Stimulated activated CD8-positive, alpha-beta memory T cell treated with anti-CD3 and anti-CD28 coated beads, Interleukin-7, amount 100 ng/mL, for 24 hours (primary cell): Measurements from ENCODE around the gene GLIS1.

Experiments
- DNase-seq: peaks from one replicate; pipeline ENCODE4 v3.0.0-alpha.2; 2020; ENCODE audit warnings: low read depth

GLIS1 gene

DNA sequence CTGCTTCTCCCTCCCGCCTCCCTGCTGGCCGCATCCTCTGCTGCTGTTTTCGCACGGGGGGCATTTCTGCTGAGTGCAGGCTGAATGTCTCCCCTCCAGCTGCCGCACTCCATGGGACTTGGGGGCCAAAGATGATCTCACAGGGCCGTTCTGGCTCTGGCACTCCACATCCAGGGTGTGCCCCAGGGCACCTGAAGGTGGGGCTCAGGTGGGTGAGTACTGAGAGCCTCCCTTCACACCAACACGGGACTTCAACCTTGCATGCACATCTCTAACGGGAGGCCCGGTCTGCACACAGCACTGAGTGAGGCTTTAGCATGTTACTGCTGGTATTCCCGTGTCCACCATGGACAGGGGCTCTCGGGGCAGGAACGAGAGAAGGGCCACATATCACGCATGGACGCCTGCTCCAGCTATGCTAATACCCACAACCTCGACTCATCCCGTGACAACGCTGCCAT, 190.9 kb downstream of the GLIS1 start:
- DNase-seq = no peak

DNA sequence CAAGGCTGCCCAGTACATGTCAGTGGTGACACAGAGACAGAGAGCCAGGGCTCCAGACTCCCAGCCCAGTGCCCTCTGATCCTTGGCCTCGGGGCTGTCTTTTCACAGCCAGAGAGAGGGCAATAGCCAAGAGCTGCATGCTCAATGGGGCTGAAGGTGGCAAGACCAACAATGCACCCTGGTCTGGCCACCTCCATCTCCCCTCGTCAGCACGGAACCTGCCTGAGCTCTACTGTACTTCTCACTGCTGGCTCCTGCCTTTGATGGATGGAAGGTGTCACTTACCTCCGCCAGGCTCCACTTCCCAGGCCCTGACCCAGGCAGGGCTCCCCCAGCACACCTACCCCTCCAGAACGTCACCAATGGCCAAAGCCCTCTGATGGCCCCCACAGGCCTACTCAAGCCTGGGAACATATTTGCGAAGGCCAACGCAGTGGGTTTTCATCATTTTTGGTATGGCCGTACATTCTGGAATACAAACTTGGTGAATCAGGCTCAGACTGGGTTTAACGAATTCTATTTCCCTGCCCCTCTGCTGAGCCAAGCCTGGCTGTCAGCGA, 191.7 kb downstream of the GLIS1 start:
- DNase-seq = no peak

DNA sequence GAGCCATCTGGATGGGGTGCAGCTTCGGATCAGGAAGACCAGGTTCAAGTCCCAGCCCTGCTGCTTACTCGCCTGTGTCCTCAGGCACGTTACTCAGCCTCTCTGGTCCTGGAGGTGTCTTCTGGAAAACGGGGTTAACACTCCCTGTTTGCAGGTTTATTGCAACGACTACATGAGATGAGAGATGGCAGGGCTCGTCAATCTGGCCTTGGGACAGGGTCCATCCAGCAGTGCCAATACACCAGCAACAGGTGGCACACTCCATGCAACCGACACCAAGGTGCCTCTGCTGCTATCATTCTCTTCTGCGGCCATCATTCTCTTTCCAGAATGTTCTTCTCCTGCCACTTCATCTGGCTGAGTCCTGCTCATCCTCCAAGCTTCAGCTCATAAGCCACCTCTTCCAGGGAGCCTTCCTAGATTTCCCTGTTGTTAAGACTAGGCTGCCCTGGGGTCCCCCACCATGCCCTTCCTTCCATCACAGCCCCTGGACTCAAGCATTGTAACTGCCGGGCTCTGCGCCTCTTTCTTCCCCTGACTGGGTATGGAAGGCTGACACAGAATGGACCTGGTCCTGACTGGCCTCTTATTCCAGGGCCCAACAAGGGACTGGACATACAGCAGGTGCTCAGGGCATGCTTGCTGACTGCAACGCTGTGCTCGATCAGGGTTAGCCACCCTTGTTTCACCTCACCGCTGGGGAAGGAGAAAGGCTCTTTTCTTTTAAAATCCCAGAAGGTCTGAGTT, 192.4 kb downstream of the GLIS1 start:
- no peak for DNase-seq

DNA sequence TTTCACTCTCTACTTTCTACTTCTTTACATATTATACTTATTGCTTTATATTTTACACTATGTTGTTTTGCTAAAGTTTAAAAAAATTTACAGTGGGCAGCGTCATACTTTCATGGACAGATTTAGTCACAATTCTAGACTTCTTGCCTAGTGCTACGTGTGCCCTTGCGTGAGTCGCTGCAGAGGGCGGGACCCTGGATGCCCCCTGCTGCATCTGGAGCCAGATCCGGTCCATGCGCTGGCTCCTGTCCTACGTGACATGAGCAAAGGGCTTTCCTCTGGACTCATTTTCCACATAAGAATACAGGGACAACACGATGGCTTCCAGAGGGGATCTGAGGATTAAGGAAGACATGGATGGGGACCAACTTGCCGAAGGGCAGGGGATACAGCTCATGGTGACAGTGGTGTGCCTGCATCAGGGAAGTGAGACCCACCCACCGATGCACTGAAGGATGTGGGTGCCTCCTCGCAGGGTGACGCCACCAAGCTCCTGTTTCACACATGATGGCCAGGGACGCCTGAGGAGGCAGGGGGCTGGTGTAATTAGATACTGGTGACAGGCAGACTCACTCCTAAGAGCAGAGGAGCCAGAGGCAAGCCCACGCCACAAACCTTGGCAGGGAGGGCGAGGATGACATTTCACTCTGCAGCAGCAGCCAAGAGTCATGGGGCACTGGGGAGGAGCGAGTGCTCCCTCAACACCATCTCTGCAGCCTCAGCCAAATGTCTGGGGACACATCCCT, 193.1 kb downstream of the GLIS1 start:
- DNase-seq = no peak

DNA sequence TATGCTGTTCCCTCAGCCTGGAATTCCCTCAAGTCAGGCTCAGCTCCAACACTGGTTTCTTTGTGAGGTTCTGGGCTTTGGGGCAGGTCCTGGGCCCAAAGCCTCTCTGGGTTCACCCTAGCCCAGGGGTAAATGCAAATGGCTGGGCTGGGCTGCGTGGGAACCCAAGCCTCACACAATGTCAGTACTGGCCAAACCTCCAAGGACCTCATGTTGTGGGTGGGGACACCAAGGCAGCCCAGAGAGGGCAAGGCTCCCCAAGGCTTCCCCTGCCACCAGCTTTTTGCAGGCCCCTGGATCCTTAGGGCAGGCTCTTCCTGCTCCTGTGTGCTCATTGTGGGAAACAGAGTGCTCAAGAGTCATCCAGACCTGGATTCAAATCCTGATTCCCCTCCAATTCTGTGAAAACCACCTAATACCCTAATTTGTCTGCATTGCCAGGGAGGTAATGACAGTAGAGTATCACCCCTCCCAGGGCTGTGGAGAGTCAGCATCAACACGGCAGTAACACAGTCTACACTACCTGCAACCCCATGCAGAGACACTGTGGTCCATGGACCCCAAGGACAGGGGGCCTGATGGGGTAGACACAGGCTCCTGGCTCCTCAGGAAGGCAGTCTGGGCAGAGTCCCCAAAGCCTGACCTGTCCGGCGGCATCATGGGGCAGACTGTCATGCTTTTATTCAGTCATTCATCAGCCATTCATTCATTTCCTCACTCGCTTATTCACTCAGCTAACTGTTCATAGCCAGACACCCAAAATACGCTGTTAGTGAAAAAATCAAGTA, 194.0 kb downstream of the GLIS1 start:
- no peak for DNase-seq

DNA sequence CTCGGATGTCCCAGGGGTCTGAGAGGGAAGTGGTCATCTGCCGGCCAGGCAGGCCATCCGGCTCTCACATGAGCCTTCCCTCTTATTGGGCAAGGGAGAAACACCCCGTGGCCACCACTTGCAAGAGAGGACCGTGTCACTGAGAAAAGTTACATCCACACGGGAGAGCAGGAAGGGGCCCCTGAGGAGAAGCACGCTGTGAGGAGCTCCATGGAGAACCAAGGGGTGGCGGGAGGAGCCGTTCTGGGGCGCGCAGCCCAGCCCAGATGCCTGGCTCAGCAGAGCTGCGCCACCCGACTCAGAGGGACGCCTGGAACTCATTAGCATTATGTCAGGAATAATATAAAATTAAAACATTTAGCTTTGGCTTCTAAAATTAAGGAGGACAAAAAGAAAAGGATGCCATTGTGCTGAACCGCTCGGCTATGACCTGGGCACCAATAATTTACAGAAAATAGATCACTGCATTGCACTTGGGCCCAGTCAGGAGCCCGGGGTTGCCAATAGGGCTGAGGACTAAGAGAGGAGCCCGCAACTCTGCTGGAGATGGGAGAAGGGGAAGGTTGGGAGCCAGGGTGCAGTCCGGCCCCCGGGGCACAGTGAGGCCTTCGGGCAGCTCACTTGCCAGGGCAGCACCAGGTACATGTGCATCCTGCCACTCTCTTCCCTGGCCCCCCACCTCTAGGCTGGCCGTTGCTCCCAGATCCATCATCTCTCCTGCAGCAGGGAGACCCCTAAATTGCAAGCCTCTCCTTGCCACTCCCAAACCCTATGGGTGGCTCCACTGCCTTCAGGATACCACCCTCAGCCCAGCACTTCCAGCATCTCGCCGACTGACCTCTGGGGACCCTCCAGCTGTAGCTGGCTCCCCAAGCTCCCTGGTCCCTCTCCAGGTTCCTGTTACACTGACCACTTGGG, 194.9 kb downstream of the GLIS1 start:
- DNase-seq = no peak

DNA sequence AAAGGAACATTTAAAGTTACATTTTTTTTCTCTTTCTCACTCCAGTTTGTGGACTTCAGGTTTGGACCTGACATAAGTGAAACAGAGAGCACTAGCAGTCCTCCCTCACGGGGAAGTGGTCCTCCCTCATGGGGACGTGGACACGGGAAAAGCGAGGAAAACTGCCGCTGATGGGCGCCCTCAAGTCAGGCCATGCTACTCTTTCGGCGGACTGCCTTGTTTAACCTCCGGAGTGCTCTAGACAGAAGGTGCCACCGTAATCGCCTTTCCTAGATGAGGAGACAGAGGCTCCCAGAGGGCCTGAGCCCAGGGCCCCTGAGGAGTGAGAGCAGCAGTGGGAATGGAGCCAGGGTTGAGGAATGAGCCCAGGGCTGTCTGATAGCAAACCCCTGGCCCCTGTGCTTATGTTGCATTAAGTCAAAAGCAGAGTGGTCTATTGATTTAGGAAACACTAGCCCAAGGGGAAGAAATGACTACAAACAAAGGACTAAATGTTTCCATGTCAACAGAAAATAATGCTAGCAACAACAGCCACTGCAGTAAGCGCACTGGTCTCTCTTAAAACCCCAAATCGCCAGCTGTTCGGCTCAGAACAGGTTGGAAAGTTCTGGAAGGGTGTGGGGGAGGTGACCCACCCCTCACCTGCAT, 195.7 kb downstream of the GLIS1 start:
- DNase-seq = no peak

DNA sequence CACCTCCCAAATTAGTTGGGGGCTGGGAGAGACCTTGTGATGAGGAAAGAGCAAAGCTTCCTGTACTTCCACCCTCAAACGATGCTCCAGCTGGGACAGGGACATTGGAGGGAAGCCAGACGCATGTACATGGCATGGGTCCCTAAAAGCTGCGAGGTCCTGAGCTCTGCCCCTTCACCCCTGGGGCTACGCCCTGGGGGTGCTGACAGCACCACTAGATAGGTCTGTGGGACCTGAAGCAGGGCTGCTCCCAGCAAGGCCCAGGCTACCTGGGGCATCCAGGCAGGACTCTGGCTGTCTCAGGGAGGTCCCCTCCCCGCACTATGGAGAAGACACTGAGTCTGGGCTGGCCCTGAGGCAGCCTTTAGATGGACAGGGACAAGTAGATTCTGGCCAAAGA, 196.4 kb downstream of the GLIS1 start:
- DNase-seq = no peak

DNA sequence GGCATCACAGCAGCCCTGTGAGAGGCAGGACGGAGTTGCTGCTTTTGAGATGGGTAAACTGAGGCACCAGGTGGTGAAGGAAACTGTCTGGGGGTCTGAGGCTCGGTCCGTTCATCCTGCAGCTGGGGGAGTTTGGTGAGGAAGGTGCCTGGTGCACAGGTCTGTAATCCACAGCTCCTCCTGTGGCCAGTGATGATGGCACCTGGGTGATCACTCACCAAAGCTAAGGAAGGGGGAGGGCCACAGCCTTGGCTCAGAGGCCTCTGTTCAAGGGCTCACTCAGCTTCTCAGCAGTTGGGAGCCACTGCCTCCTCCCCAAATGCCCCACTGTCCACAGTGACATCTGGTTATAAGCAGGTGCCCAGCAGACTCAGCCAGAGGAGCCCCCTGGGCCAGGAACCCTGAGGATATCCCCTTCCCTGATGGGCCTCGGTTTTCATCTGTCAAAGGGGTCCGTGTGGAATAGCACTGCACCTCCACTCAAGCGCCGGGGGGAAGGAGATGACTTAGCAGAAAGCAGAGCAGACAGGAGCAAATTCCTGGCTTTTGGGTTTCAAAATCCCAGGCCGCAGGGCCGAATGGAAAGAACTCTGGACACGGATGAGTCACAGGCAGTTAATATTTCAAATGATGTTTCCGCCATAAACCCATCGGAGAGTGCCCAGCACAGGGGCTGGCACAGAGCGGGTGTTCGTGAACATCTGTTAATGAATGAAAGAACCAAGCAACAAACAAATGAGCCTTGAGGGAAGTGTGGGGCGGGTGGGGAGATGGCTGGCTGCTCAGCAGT, 197.0 kb downstream of the GLIS1 start:
- DNase-seq = no peak

DNA sequence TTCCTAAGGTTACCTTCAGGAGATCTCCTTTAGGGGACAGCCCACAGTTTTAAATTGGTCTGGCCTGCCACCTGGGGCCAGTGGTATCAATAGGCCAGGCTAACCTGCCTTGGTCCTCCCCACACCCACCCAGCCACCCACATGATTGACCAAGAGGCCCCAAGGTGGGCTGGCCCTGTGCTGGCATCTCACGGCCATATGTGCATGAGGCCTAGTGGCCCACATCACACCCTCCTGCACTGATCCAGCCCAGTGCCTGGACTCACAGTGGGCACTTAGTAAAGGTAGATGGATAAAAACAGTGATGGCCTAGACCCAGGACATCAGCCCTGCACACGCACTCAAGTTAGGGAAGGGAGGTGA, 197.7 kb downstream of the GLIS1 start:
- no peak for DNase-seq

DNA sequence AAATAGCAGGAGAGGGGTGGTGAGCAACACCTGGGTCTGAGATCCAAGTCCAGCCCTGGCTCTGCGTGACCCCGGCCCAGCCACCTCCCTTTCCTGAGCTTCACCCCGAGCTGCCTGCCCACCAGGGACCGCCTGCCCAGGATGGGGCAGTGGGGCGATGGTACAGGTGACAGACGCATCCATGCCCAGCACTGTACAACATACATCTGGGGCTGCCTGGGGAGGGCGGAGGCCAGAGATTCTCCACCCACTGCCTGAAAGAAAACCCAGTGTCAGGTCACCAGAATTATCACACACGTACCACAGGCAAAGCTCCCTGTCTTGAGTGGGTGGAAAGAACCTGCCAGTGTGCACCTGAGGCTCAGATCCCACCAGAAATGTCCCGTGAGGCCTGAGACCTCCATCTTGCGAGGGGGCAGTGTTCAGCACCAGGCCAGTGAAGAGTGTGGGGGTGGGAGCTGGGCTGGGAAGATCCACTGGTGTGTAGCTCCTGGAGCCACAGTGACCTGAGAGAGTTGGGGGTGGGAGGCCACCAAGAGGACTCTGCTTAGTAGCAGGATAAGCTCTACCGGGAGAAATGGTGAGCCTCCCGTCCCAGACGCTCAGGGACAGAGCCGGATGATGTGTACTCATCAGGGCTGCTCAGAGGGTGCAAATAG, 198.2 kb downstream of the GLIS1 start:
- DNase-seq = no peak

DNA sequence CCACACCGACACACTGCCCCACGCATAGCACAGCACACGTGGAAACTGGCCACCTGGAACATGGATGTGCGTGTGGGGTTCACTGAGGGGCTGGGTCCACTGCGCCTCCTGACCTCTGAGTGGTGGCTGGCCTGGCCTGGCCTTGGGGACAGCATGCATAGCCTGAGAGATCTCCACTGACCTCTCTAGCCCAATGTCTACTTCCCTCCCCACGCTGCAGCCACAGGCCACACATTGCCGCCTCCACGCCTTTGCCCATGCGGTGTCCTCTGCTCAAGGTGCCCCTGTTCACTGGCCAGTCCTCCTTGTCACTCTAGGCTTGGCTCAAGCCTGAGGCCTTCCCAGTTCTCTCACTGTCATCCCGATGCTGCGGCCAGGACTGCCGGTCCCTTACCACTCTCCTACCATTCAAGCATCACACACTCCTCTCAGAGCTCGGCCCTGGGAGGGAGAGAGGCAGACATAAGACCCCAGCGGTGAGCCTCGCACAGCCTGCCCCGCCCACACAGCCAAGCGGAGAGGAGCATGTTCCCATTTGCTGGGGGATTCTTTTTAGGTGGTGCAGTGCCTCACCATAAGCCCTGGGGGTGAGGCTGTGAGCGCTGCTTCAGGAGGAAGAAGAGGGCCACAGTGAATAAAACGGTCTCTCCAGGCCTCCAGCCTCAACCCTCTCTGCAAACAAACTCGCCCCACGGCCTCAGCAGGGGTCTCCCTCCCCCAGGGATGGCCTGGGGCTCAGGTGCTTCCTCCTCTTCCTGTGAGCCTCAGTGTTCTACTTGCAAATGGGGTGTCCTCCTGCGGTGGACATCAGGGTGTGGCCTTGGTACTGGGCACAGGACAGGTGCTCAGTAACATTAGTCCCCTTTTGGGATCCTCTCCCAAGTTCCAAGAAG, 199.0 kb downstream of the GLIS1 start:
- DNase-seq = no peak

DNA sequence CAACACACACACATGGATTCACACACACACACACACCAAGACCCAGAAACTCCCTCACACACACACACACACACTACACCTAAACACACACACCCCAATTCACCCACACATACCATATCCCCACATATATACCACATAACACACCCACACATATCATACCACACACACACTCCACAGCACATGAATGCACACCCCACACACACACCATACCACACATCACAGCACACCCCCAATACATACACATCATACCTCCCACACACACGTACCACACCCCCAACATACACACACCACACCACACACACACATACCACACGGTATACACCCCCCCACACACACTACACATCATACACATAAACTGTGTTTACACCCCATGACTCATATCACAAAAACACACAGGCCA, 199.7 kb downstream of the GLIS1 start:
- DNase-seq = no peak

DNA sequence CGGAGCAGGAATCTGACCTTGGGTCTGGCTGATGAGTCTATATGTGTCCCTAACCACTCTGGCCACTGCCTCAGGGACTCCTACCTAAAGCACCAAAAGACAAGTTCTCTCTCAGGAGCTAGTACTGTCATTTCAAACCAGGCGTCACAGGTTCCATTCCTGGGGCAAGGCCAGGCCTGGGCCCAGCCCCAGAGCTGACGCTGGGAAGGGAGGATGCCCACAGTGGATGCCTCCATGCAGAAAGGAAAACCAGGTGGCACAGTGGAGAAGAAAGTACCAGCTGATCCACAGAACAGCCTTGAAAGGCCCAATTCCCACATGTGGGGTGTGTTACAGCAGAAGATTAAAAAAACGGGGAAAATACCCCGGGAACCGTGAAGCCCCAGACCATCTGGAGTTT, 202.4 kb downstream of the GLIS1 start:
- DNase-seq = no peak

DNA sequence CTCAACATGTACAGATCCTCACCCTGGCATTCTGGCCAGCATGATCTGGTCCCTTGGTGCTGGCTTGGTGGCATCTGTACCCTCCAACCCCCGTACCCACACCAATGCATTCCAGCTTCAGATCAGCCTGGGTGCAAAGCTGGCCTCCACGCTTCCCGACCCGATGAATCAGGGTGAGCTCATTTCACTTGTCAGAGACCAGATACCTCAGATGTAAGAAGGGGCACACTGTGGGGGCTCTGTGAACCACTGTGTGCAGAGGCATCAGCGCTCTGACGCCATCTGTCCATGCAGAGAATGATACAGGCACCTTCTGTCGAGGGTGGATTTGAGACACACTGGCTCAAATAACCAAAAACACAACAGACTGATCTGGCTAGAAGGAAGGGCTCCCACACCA, 203.1 kb downstream of the GLIS1 start:
- DNase-seq = no peak

DNA sequence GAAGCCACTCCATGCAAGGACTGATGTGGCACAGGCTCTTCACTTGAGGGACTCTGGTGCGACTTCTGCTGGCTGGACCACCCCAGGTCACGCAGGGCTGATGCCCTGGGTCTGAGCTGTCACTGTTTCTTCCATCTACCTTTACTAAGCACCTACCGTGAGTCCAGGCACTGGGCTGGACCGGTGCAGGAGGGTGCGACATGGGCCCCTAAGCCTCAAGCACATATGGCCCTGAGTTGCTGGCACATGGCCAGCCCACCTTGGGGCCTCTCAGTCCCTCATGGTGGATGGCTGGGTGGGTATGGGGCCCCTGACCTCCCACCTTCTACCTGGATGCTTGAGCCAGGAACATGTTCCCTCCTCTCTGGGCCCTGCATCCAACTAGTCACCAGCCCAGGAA, 203.7 kb downstream of the GLIS1 start:
- DNase-seq = no peak

DNA sequence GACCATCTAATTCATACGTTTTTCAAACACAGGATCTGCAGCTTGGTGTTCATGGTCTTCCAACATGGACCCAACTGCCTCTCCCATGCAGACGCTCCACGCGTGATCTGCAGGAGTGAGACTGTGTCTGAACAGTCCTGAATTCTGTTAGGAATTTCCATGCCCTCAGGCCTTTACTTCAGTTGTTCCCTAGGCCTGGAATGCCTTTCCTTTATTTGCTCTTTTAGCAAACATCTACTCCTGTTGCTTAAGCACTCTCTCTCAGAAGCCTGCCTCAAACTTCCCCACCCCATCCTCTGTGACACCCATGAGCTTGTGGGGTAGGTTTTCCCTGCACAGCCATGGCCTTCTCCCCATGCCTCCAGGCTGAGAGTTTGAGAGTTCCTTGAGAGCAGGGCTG, 206.1 kb downstream of the GLIS1 start:
- DNase-seq = no peak

DNA sequence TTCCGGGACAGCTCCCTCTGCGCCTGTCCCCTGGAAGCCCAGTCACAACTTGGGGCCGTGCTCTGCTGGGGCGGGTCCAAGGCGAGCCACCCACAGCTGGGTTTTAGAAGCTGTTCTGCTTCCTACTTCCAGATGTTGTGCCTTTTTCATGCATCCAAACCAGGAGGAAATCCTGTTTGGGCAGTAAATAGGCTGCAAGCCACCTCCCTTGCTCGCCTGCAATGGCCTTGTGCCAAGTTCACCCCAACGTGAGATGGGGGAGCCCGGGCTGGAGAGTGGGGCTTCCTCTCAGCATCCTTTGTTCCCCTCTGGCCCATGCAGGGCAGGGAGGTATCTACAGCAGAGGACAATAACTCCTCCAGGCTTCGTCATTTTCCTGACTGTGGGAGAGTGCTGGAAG, 206.6 kb downstream of the GLIS1 start:
- no peak for DNase-seq

DNA sequence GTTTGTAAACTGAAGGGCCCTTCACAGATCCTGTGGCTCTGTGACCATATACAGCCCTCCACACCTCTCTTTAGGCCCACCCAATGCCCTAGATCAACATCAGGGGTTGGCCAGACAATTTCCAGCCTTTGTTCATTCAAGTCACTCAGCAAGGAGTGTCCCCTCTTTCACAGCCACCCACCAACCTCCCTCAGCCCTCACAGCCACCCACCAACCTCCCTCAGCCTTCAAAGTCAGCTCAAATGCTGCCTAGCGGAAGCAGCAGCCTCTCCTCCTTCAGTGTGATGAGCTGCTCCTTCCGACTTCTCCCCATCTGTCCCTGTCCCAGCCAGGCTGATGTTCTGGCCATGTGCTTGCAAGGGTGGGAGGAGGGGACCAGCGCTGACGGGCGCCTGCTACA, 208.4 kb downstream of the GLIS1 start:
- DNase-seq = no peak
